GM20000 (cell line): ENCODE data around the gene PANK2.

ENCODE experiments used
- DNase-seq: peaks from one replicate; pipeline ENCODE4 v3.0.0; 2012; ENCODE audit warnings: low spot score
- CTCF ChIP-seq: IDR thresholded peaks from 2 replicates; pipeline ENCODE4 v1.5.1; 2012; ENCODE audit warnings: mild to moderate bottlenecking, control low read depth; ENCODE audit errors: extremely low read depth, missing control alignments

Gene PANK2

GRCh38 chr20:3904224-3904623 is 15.0 kb downstream of the PANK2 start:
- no peak for TF ChIP-seq CTCF
- DNase-seq = no peak

DNA sequence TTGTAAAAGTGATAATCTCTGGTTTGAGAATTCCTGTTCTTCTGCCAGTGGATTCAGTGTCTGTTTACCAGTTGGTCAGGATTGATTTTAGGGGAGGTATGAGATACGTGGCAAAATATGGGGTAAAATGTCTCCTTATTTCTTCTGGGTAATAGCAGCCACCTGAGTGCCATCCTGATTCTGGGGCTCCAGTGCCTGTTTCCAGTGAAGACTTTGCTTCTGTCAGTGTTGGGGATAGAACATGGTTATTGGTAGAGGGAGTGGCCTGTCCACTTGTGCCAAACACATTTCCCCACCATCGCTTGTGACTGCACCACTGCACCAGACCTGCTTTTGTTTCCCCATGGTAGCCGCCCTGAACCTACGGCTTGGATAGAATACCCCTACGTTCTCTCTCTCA is 15.7 kb downstream of the PANK2 start:
- no peak for TF ChIP-seq CTCF

DNA sequence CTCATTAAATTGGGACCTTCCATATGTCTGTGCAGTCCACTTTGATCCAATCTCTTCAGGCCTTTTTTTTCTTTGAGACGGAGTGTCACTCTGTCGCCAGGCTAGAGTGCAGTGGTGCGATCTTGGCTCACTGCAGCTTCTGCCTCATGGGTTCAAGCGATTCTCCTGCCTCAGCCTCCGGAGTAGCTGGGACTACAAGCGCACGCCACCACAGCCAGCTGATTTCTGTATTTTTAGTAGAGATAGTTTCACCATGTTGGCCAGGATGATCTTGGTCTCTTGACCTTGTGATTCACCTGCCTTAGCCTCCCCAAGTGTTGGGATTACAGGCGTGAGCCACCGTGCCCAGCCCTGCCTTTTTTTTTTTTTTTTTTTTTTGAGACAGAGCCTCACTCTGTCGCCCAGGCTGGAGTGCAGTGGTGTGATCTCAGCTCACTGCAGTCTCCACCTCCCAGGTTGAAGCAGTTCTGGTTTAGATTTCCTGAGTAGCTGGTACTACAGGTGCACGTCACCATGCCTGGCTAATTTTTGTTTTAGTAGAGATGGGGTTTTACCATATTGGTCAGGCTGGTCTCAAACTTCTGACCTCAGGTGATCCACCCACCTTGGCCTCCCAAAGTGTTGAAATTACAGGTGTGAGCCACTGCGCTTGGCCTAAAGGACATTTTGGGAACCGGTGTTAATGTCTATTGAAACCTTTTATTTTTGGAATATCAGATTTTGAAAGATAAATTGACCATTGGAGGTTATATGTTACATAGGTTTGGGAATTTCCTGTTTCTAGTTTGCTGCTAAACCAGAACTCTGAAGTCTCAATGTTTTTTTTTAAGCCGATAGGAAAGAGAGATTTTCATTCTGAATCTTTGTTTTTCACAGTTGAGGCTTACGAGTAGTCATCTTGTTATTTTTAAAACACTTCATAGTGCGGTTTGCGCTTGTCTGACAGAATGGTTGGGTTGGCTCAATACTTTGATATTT is 17.8 kb downstream of the PANK2 start:
- DNase-seq = peak; percentile 42

More for the DNA sequence above, 15.7 kb downstream of the PANK2 start:
- DNase-seq = no peak

DNA sequence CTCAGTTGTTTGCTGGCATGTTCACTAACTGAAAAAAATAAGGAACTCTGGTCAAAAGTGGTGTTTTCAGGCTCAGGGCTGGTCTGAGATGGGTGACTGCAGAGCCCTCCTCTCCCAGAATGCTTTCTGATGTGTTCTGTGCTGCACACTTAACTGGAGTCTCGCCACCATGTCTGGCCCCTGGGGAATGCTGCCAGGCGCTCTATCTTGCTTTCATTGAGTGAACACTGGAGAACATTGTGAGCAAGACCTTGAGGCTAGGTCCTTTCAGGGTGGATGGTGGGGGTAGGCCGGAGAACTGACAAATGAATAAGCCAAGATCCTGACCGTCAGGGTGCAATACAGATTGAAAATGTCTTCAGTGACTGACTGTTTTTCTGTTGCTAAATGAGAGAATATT is 19.5 kb downstream of the PANK2 start:
- no peak for TF ChIP-seq CTCF
- DNase-seq = no peak

- TF ChIP-seq CTCF = no peak
Observed at GRCh38 chr20:3909952-3910366, 20.8 kb downstream of the PANK2 start.

DNA sequence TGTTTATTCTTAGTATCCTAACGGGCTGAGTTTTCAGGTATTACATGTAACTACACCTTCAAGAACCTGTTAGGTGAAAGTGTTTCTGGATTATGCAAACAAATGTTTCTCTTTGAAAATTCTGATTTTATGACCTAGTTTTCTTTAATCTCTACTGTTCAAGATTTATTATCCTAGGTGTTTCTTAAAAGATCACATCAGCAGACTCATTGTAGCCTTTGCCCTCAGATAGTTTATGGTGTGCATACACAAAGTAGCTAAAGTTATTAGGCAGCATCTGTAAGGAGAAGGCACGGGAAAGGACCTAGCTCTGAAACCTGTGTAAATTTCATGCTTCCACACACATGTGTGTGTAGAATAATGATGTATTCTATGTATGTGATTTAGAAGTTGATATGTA is 21.7 kb downstream of the PANK2 start:
- no peak for TF ChIP-seq CTCF
- no peak for DNase-seq

More at GRCh38 chr20:3909952-3910366, 20.8 kb downstream of the PANK2 start:
- no peak for DNase-seq

DNA sequence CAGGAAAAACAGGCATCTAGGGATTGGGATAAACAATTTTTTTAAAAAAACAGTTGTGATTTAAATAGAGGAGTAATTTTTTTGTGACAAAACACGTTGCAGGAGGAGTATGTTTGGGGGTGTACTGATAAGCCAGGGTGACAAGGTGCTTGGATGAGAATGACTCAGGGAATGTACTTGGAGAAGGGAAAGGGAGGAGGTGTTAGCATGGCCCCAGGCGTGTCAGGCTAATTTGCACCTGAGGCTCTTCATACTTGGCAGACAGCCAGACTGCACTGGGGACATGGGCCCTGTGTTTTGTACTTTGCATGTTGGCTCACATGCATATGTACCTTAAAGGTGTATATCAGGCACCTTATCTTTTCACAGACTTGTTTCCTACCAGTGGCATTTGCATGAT is 22.8 kb downstream of the PANK2 start:
- TF ChIP-seq CTCF = no peak
- DNase-seq = no peak

GRCh38 chr20:3914446-3914845 is 25.3 kb downstream of the PANK2 start:
- no peak for TF ChIP-seq CTCF
- DNase-seq = no peak
